Right cardiac atrium (tissue), 5 donors: Measurements from ENCODE around the gene TENM3. TPM values are rescaled to one million over a fixed set of nuclear protein-coding genes. Genes with fewer than 3 reads are reported as not detected.

Experiments used
- ATAC-seq, 2 donors: fragments of 200-7000 bp; cut with Tn5 transposase; one replicate each; pipeline versions ENCODE4 v1.8.0 to v1.9.1; 2020; ENCODE audit warnings: moderate library complexity in 2 of 2, mild to moderate bottlenecking in 1 of 2
- DNase-seq, 3 donors: peaks; one replicate each; pipeline ENCODE4 v3.0.0-alpha.2; 2020
- H3K27ac ChIP-seq: one replicate; pipeline ENCODE4 v1.5.1; 2013; ENCODE audit warnings: mild to moderate bottlenecking, low read length, control low read depth, moderate library complexity
- H3K27me3 ChIP-seq: one replicate; pipeline ENCODE4 v1.6.1; 2013; ENCODE audit not compliant: control insufficient read depth, insufficient read depth
- H3K4me1 ChIP-seq: one replicate; pipeline ENCODE4 v1.6.1; 2013; ENCODE audit warnings: low read length; ENCODE audit not compliant: control insufficient read depth, insufficient read depth
- H3K4me3 ChIP-seq: one replicate; pipeline ENCODE4 v1.5.1; 2013; ENCODE audit warnings: low read length, control low read depth
- H3K9me3 ChIP-seq: one replicate; pipeline ENCODE4 v1.6.1; 2013; ENCODE audit warnings: low read length; ENCODE audit not compliant: control insufficient read depth
- WGBS: extraction: QIAGEN DNeasy Blood & Tissue Kit; methylation state at CpG from one replicate; pipeline ENCODE4 v1.1.7; 2013; 5-methylcytosine and 5-hydroxymethylcytosine counted together
- intact Hi-C, 4 donors: fragments of 100-400 bp; cut with DNase I; formaldehyde crosslinking; loops; one replicate each; pipeline versions ENCODE4 v1.11.0 to v1.14.0; 2022 to 2023
- polyA plus RNA-seq: library from polyadenylated mRNA; stranded (reverse); fragments of 200-250 nt; gene quantifications from one replicate; pipeline ENCODE4 v1.2.3, GENCODE V29; 2013
- total RNA-seq, 4 donors: library from RNA; stranded (reverse); fragmentation: NEBNext Ultra II Directional; extraction: Animal tissue kit (Norgen Biotek cat#: 25700); gene quantifications; one replicate each; pipeline ENCODE4 v1.2.1, GENCODE V29; 2021
- donor health status: healthy with polysubstance abuse.
- donor health status: DM: no; HTN: yes; CAD: no.
- donor health status: DM: no; HTN: no; CAD: no.
- donor health status: DM: no; HTN: yes; CAD: no; lungs with severe emphysema.
- donor health status: DM: yes; HTN: yes; CAD: no.

Gene TENM3
- total and polyA plus RNA-seq, 5 donors: 0.88 to 9.5 (median 5.0) TPM

- H3K9me3 ChIP-seq: no peaks in the 10 kb centered on the region
- no peak overlapping the region for H3K27ac ChIP-seq
- no peak for DNase-seq
- peaks cover 1% of the 10 kb centered on the region for H3K4me1 ChIP-seq
- 88% methylated on average over 6 of the region's 6 CpGs for WGBS
- ATAC-seq: no peak
- H3K4me3 ChIP-seq: no peak overlapping the region
- no peaks in the 10 kb centered on the region for H3K27me3 ChIP-seq
- intact Hi-C loops: no loop called here
These were observed 517.4 kb downstream of the TENM3 start for GRCh38 chr4:182760551-182761043.

- intact Hi-C loops: no loop called here
- no peak for DNase-seq
- H3K27me3 ChIP-seq: no peaks in the 10 kb centered on the region
- WGBS: 36% methylated on average over 4 of the region's 4 CpGs
- H3K9me3 ChIP-seq: no peaks in the 10 kb centered on the region
- no peak overlapping the region for H3K4me3 ChIP-seq
- H3K4me1 ChIP-seq: peaks cover 1% of the 10 kb centered on the region
- H3K27ac ChIP-seq: no peak overlapping the region
- ATAC-seq: no peak
These were observed 520.9 kb downstream of the TENM3 start for GRCh38 chr4:182764137-182764536.

- intact Hi-C loops: no loop called here
- DNase-seq: no peak
- no peak overlapping the region for H3K27ac ChIP-seq
- no peak overlapping the region for H3K4me3 ChIP-seq
- H3K9me3 ChIP-seq: no peaks in the 10 kb centered on the region
- peaks cover 1% of the 10 kb centered on the region for H3K4me1 ChIP-seq
- ATAC-seq: no peak
- 79% methylated on average over 8 of the region's 8 CpGs for WGBS
- no peaks in the 10 kb centered on the region for H3K27me3 ChIP-seq
These were observed 521.4 kb downstream of the TENM3 start for GRCh38 chr4:182764642-182765041.

GRCh38 chr4:182765987-182766856, 523.0 kb downstream of the TENM3 start:
- peaks cover 1% of the 10 kb centered on the region for H3K4me1 ChIP-seq
- H3K4me3 ChIP-seq: no peak overlapping the region
- no peak overlapping the region for H3K27ac ChIP-seq
- no peaks in the 10 kb centered on the region for H3K9me3 ChIP-seq
- no peaks in the 10 kb centered on the region for H3K27me3 ChIP-seq
- intact Hi-C loops: no loop called here
- ATAC-seq (no peak), DNase-seq (no peak)
- WGBS: 71% methylated on average over 7 of the region's 7 CpGs

GRCh38 chr4:182766857-182767250, 523.7 kb downstream of the TENM3 start:
- Histone ChIP-seq H3K4me1 (peaks cover 1% of the 10 kb centered on the region), H3K4me3 (no peak overlapping the region), H3K9me3 (no peaks in the 10 kb centered on the region), H3K27me3 (no peaks in the 10 kb centered on the region), H3K27ac (no peak overlapping the region)
- intact Hi-C loops: no loop called here
- no peak for DNase-seq
- 93% methylated on average over 5 of the region's 5 CpGs for WGBS
- ATAC-seq: no peak

- no peak overlapping the region for H3K4me3 ChIP-seq
- ATAC-seq (no peak), DNase-seq (no peak)
- H3K9me3 ChIP-seq: no peaks in the 10 kb centered on the region
- whole genome bisulfite sequencing: 80% methylated on average over 4 of the region's 4 CpGs
- peaks cover 1% of the 10 kb centered on the region for H3K4me1 ChIP-seq
- H3K27ac ChIP-seq: no peak overlapping the region
- intact Hi-C loops: no loop called here
- H3K27me3 ChIP-seq: no peaks in the 10 kb centered on the region
These were observed 525.6 kb downstream of the TENM3 start for GRCh38 chr4:182768838-182769237.

GRCh38 chr4:182770259-182770995, 527.2 kb downstream of the TENM3 start:
- ATAC-seq: peak; percentile 18 to 60
- H3K4me1 ChIP-seq: no peaks in the 10 kb centered on the region
- no peaks in the 10 kb centered on the region for H3K27me3 ChIP-seq
- H3K27ac ChIP-seq: no peak overlapping the region
- 86% methylated on average over 14 of the region's 14 CpGs for WGBS
- DNase-seq: no peak
- intact Hi-C loops: no loop called here
- H3K4me3 ChIP-seq: no peak overlapping the region
- no peaks in the 10 kb centered on the region for H3K9me3 ChIP-seq

GRCh38 chr4:182770996-182771514, 527.9 kb downstream of the TENM3 start:
- H3K4me1 ChIP-seq: no peaks in the 10 kb centered on the region
- H3K27ac ChIP-seq: no peak overlapping the region
- intact Hi-C loops: no loop called here
- no peaks in the 10 kb centered on the region for H3K27me3 ChIP-seq
- no peak for ATAC-seq
- WGBS: 57% methylated on average over 5 of the region's 5 CpGs
- H3K4me3 ChIP-seq: no peak overlapping the region
- no peaks in the 10 kb centered on the region for H3K9me3 ChIP-seq
- DNase-seq: no peak

GRCh38 chr4:182775075-182775474, 531.9 kb downstream of the TENM3 start:
- no peak overlapping the region for H3K27ac ChIP-seq
- no peaks in the 10 kb centered on the region for H3K27me3 ChIP-seq
- H3K4me3 ChIP-seq: no peak overlapping the region
- no peaks in the 10 kb centered on the region for H3K9me3 ChIP-seq
- no peak for ATAC-seq
- intact Hi-C loops: no loop called here
- no peaks in the 10 kb centered on the region for H3K4me1 ChIP-seq
- no peak for DNase-seq
- 91% methylated on average over 8 of the region's 8 CpGs for WGBS

GRCh38 chr4:182776376-182777105, 533.3 kb downstream of the TENM3 start:
- H3K4me3 ChIP-seq: no peak overlapping the region
- DNase-seq (no peak), ATAC-seq (no peak)
- H3K27me3 ChIP-seq: no peaks in the 10 kb centered on the region
- no peaks in the 10 kb centered on the region for H3K9me3 ChIP-seq
- H3K27ac ChIP-seq: no peak overlapping the region
- intact Hi-C loops: no loop called here
- H3K4me1 ChIP-seq: no peaks in the 10 kb centered on the region
- whole genome bisulfite sequencing: 52% methylated on average over 5 of the region's 5 CpGs
